Measurements from ENCODE around the gene MAGEA6.

Gene MAGEA6

GRCh38 chrX:152733261-152733975, 36.1 kb downstream of the MAGEA6 start, which contains the start of the genes CSAG1 and MAGEA12:
Gene CSAG1 (minus strand): TSS chrX:152733721. CDS start chrX:152732460, 1,261 bp downstream.
Gene MAGEA12 (plus strand): TSS chrX:152733757. CDS start chrX:152736162, 2,405 bp downstream.
- DNase-seq = peak; percentile 60

DNA sequence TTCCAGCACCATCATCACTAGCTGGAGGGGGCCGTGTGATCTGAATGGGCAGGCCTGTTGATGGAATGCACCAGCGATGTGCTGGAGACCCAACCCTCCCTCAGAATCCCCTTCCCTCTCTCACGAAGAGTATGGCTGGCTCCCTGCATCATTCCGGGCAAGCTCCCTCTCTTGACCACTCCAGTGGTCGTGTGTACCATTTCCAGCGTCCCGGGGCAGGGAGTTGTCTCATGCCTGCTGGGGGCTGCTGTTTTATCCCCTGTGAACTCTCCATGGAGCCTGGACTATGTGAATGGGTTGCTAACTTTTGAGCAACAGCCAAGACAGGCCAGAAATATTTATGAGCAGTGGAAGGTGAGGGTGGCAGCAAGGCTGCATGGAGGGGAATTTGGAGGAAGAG, 44.1 kb downstream of the MAGEA6 start:
- DNase-seq = no peak

All from NCI-H510A treated with DMSO at 0.1 percent for 48 hours (cell line).